HUES64 (cell line): ENCODE results near the gene CGNL1.

Experiments used
- H3K27ac ChIP-seq: 2 replicates; pipeline ENCODE4 v1.7.0; 2013; ENCODE audit warnings: low read depth, low read length, inconsistent platforms
- H3K27me3 ChIP-seq: 2 replicates; pipeline ENCODE4 v1.6.1; 2013; ENCODE audit warnings: mild to moderate bottlenecking, low read length; ENCODE audit not compliant: insufficient read depth
- H3K36me3 ChIP-seq: 2 replicates; pipeline ENCODE4 v1.6.1; 2013; ENCODE audit warnings: mild to moderate bottlenecking, low read length; ENCODE audit not compliant: insufficient read depth
- H3K4me1 ChIP-seq: 2 replicates; pipeline ENCODE4 v1.6.1; 2013; ENCODE audit warnings: mild to moderate bottlenecking, low read length, moderate library complexity; ENCODE audit not compliant: insufficient read depth
- H3K4me3 ChIP-seq: 2 replicates; pipeline ENCODE4 v1.5.1; 2013; ENCODE audit warnings: mild to moderate bottlenecking, low read length, moderate library complexity
- H3K9ac ChIP-seq: 2 replicates; pipeline ENCODE4 v1.6.1; 2013; ENCODE audit warnings: mild to moderate bottlenecking, low read depth, low read length
- H3K9me3 ChIP-seq: 2 replicates; pipeline ENCODE4 v1.6.1; 2013; ENCODE audit warnings: low read depth, low read length; ENCODE audit not compliant: insufficient read depth
- WGBS: fragments of 150-250, 120-280 bp; methylation state at CpG from one replicate; pipeline ENCODE4 v1.1.7; 2013; ENCODE audit warnings: missing lambda C conversion rate; 5-methylcytosine and 5-hydroxymethylcytosine counted together

The CGNL1 gene

DNA sequence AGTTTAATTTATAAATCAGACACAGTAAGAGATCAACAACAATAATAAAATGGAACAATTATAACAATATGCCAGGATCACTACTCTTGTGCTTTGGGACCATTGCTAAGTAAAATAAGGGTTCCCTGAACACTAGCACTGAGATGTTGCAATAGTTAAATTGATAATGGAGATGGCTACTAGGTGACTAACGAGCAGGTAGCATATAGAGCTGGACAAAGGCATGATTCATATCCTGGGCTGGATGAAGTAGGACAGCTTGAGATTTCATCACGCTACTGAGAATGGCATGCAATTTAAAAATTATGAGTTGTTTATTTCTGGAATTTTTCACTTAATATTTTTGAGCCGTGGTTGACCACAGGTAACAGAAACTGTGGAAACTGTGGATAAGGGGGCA is 194.7 kb downstream of the CGNL1 start:
- Histone ChIP-seq H3K4me1 (no peaks in the 10 kb centered on the region), H3K9me3 (no peaks in the 10 kb centered on the region), H3K4me3 (no peak overlapping the region), H3K27me3 (no peaks in the 10 kb centered on the region), H3K27ac (no peak overlapping the region), H3K9ac (no peak overlapping the region), H3K36me3 (no peaks in the 10 kb centered on the region)
- 93% methylated on average over 3 of the region's 3 CpGs for WGBS

DNA sequence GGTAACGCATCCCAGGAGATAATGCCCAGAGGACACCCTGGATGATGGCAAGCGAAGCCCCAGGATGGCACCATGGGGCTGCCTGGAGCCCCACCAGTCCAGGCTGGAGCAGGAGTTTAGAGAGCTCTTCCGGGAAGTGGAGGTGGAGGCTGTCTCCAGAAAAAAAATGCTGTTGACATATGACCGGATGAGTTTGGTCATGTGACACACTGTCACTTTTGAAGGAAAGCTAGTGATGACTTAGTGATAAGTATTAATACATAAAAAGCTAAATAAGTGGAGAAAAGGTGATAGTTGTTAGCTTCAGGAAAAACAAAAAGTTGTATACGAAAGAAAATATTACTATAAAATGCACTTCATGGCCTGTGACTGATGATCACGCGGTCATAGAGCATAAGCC is 195.4 kb downstream of the CGNL1 start:
- H3K4me3 ChIP-seq: no peak overlapping the region
- H3K36me3 ChIP-seq: no peaks in the 10 kb centered on the region
- H3K4me1 ChIP-seq: no peaks in the 10 kb centered on the region
- no peaks in the 10 kb centered on the region for H3K9me3 ChIP-seq
- no peak overlapping the region for H3K27ac ChIP-seq
- WGBS: 96% methylated on average over 7 of the region's 7 CpGs
- H3K9ac ChIP-seq: no peak overlapping the region
- H3K27me3 ChIP-seq: no peaks in the 10 kb centered on the region

DNA sequence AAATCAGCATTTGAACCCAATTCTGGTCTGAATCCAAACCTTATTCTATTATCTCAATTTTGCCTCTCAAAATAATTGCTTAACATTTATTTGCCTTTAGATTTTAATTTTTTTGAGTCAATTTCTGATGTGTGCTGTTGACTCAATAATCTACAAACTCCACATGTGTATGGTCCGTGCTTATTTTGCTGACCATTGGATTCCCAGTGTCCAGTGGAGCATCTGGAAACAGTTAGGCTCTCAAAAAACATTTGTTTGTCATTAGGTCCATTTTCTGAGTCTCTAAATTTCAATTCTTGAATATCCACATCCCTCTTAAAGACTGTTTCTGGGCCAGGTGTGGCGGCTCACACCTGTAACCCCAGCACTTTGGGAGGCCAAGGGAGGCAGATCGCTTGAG is 196.2 kb downstream of the CGNL1 start:
- Histone ChIP-seq H3K9me3 (no peaks in the 10 kb centered on the region), H3K4me3 (no peak overlapping the region), H3K36me3 (no peaks in the 10 kb centered on the region), H3K4me1 (no peaks in the 10 kb centered on the region), H3K9ac (no peak overlapping the region), H3K27ac (no peak overlapping the region), H3K27me3 (no peaks in the 10 kb centered on the region)
- 97% methylated on average over 3 of the region's 3 CpGs for WGBS

DNA sequence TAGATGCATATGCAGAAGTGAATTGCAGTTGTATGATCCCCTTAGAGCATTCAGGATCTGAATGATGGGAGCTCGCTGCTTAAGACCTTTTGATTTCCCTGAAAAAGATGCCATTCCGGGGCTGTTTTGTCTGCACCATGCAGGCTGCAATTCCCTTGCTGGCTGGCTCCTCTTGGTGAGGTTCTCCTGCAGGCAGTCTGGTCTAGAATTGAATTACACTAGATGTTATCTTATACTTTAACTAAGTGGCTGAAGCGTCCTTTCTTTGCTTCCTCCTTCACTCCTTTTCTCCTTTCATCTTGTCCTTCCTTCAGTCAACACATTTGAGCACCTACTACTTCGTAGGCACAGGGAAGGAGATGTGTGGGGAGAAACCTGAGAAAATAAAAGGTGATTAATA is 196.8 kb downstream of the CGNL1 start:
- no peak overlapping the region for H3K4me3 ChIP-seq
- H3K27ac ChIP-seq: no peak overlapping the region
- WGBS: 95% methylated on average over 3 of the region's 4 CpGs
- H3K4me1 ChIP-seq: no peaks in the 10 kb centered on the region
- no peaks in the 10 kb centered on the region for H3K9me3 ChIP-seq
- no peak overlapping the region for H3K9ac ChIP-seq
- no peaks in the 10 kb centered on the region for H3K27me3 ChIP-seq
- no peaks in the 10 kb centered on the region for H3K36me3 ChIP-seq

DNA sequence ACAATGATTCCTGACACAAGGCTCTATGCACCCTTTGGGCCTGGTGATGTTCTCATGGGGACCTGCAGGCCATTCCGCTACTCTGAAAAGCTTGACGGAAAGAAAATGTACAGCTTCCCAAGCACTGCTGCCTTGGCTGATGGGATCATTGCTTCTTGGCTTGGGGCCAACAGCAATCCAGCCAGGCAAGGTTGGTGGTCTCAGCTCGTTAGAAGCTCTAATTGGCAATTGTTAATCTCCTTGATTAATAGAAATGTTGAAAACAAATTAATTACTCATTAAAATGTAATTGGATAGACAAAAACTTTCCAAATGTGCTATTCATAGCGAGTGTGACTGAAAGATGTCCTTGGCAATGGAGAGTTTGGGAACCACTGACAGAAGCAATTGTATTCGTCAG is 199.1 kb downstream of the CGNL1 start:
- Histone ChIP-seq H3K27ac (no peak overlapping the region), H3K27me3 (no peaks in the 10 kb centered on the region), H3K36me3 (no peaks in the 10 kb centered on the region), H3K9me3 (no peaks in the 10 kb centered on the region), H3K4me3 (no peak overlapping the region), H3K4me1 (no peaks in the 10 kb centered on the region), H3K9ac (no peak overlapping the region)
- 89% methylated on average over 5 of the region's 5 CpGs for WGBS

DNA sequence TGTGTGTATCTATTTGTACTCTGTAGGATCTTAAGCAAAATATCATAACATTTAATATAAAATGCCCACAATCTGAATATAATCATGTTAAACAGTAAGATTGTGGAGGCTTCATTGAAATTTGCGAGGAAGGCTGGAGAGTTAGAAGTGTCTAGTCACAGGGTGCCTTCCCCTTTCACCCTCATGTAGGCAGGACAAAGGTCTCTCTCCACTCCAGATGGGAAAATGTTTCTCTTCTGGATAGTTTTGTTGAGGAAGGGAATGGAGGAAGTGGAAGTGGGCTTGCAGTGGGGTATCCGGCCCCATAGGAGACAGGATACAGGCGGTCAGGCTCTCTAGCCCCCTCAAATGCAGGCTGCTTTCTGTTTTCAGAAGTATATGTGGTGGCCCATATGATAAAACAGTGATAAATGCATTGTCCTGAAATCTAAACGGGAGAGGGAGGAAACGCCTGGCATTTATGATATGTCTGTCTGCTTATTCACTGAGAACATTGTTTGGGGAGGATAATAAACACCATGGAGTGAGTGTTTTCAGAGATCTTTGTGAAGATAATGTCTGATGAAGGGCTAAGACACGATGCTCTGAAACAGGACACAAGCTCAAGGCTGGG is 202.1 kb downstream of the CGNL1 start:
- Histone ChIP-seq H3K36me3 (no peaks in the 10 kb centered on the region), H3K4me3 (no peak overlapping the region), H3K27me3 (no peaks in the 10 kb centered on the region), H3K27ac (no peak overlapping the region), H3K9me3 (no peaks in the 10 kb centered on the region), H3K4me1 (no peaks in the 10 kb centered on the region), H3K9ac (no peak overlapping the region)
- WGBS: 86% methylated on average over 5 of the region's 6 CpGs

DNA sequence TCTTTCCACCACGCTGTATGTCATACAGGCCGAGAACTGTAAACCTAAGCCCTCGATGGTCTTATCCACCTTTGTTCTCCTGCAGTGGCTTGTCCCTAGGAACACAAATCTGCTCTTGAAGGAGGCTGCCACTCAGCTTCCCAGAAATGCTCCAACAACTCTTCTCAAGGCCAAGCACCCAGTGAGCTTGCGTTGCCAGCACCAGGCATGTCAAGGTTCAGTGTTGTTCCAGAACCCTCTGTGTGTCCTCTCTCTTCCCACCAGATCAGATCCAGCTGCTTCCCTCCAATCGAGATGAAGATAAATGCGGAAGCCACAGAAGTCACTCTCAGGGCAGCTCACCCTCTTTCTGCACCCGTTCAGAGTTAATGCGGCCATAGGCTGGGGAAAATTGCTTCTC is 204.1 kb downstream of the CGNL1 start:
- H3K27me3 ChIP-seq: no peaks in the 10 kb centered on the region
- no peaks in the 10 kb centered on the region for H3K4me1 ChIP-seq
- H3K4me3 ChIP-seq: no peak overlapping the region
- 94% methylated on average over 8 of the region's 8 CpGs for WGBS
- no peak overlapping the region for H3K9ac ChIP-seq
- H3K36me3 ChIP-seq: no peaks in the 10 kb centered on the region
- no peak overlapping the region for H3K27ac ChIP-seq
- H3K9me3 ChIP-seq: no peaks in the 10 kb centered on the region

DNA sequence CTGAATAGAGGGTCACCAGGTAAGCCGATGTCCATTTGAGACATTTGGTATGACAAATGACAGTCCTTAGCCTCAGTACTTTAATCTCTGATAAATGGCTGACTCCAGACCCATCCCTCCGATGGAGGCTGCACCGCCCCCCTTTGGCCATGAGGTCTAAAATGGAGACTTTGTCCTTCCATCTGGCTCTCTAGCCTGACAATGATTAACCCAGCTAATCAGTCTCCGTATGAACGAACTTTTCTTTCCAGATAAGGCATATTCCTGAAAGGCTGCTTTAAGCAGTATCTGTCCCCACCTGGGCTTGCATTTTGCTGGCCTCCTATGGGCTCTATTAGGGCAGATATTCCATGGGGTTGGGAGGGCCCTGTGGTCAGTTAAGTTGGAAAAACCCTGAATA is 204.6 kb downstream of the CGNL1 start:
- 92% methylated on average over 5 of the region's 5 CpGs for WGBS

DNA sequence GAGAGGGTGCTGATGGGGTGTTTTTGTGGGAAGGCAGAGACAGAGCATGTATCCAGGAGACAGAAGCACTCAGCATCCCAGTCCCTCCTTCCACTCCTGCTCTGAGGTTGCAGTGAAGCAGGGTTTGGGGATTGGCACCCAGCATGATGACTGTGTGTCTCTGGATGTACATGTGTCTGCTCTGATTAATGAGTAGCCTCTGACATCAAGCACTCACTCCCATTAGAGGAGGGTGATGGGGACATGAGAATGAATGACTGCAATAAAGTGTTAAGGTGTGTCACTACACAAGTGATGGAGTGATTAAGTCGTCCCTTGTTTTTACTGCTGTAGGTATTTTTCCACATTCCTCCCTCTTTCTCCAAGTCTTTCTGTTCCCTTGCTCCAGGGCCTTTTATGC is 205.8 kb downstream of the CGNL1 start:
- H3K9me3 ChIP-seq: no peaks in the 10 kb centered on the region
- H3K36me3 ChIP-seq: no peaks in the 10 kb centered on the region
- no peaks in the 10 kb centered on the region for H3K4me1 ChIP-seq
- H3K27me3 ChIP-seq: no peaks in the 10 kb centered on the region
- WGBS: 85% methylated on average over 1 of the region's 1 CpG
- H3K27ac ChIP-seq: no peak overlapping the region
- H3K9ac ChIP-seq: no peak overlapping the region
- H3K4me3 ChIP-seq: no peak overlapping the region

More for the DNA sequence above, 204.6 kb downstream of the CGNL1 start:
- H3K9me3 ChIP-seq: no peaks in the 10 kb centered on the region
- no peak overlapping the region for H3K4me3 ChIP-seq
- H3K27ac ChIP-seq: no peak overlapping the region
- H3K4me1 ChIP-seq: no peaks in the 10 kb centered on the region
- no peaks in the 10 kb centered on the region for H3K27me3 ChIP-seq
- no peaks in the 10 kb centered on the region for H3K36me3 ChIP-seq
- H3K9ac ChIP-seq: no peak overlapping the region

DNA sequence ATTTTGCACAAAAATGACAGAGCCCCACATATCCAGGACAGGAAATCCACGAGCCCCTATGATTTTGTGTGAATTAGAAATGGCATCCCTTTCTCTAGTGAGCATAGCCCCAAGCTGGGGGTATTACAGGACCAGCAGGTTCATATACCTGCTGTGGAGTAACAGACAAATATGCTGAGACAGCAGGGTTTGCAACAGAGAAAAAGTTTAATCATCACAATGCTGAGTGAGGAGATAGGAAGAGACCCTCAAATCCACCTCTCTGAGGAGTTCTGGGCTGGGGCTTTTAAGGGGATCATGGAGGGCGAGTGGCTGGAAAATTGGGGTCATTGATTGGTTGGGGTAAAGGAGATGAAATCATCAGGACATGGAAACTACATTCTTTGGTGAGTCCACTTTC is 207.0 kb downstream of the CGNL1 start:
- no peaks in the 10 kb centered on the region for H3K4me1 ChIP-seq
- H3K9ac ChIP-seq: no peak overlapping the region
- no peak overlapping the region for H3K27ac ChIP-seq
- WGBS: 85% methylated on average over 2 of the region's 2 CpGs
- H3K9me3 ChIP-seq: no peaks in the 10 kb centered on the region
- no peaks in the 10 kb centered on the region for H3K36me3 ChIP-seq
- no peaks in the 10 kb centered on the region for H3K27me3 ChIP-seq
- H3K4me3 ChIP-seq: no peak overlapping the region

DNA sequence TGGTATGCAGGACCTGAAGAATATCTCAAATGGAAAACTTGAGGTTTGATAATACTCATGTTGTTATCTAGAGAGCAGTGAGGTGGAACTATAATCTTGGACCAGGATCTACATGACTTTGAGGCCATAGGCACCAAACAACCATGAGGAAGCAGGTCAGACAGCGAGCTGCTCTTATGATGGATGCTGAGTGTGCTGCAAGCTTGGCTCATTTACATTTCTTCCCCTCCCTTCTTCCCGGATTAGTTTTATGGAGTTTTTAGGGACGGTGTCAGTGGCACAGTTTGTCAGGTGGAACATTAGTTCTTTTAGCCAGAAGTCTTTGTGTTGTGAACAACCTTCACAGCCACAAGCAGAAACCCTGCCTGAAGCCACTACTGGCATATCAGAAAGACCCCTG is 207.4 kb downstream of the CGNL1 start:
- no peaks in the 10 kb centered on the region for H3K36me3 ChIP-seq
- H3K27ac ChIP-seq: no peak overlapping the region
- H3K4me1 ChIP-seq: no peaks in the 10 kb centered on the region
- no peak overlapping the region for H3K9ac ChIP-seq
- WGBS: 100% methylated on average over 1 of the region's 3 CpGs
- H3K4me3 ChIP-seq: no peak overlapping the region
- H3K27me3 ChIP-seq: no peaks in the 10 kb centered on the region
- no peaks in the 10 kb centered on the region for H3K9me3 ChIP-seq
